Measurements from ENCODE around the gene CD44. TPM values are rescaled to one million over a fixed set of nuclear protein-coding genes. Genes with fewer than 3 reads are reported as not detected.

The CD44 gene
- polyA plus RNA-seq, 2 of the 4 experiments (the other 2 are of a cell fraction): 309 to 585 TPM

- TF ChIP-seq USF2 (IDR thresholded peaks at IDR 0.05) (no peak), NFE2L2 (conservative IDR thresholded peaks at IDR 0.05; ENCODE audit: low read length) (no peak), ESRRA (IDR thresholded peaks at IDR 0.05; ENCODE audit: borderline replicate concordance, low read length) (no peak), ZFP36 (IDR thresholded peaks at IDR 0.05; ENCODE audit: borderline replicate concordance, partially characterized antibody) (no peak), RARB (CRISPR knock-in tag; IDR thresholded peaks at IDR 0.05) (no peak), MAFK (IDR thresholded peaks at IDR 0.05; ENCODE audit: partially characterized antibody) (no peak), GATA3 (IDR thresholded peaks at IDR 0.05; ENCODE audit: borderline replicate concordance) (no peak), HEYL (CRISPR knock-in tag; IDR thresholded peaks at IDR 0.05) (no peak), CBX8 (IDR thresholded peaks at IDR 0.05) (no peak; the same call in 1 of the 2 replicates)
Observed at GRCh38 chr11:35259529-35259928, 120.6 kb downstream of the CD44 start (continued).

GRCh38 chr11:35260342-35260985, 121.5 kb downstream of the CD44 start:
- FAIRE-seq (peak; percentile 78), DNase-seq (ENCODE audit: low read depth in 1 of 2, low spot score in 1 of 2) (peak; percentile 30 to 69), ATAC-seq (peak; percentile 91 to 95)
- no peaks in the 10 kb centered on the region for H3K9me3 ChIP-seq
- peaks cover 16% of the 10 kb centered on the region for H3K4me1 ChIP-seq
- WGBS (ENCODE audit: missing lambda C conversion rate): 4% methylated on average over 10 of the region's 10 CpGs
- peak overlapping the region; percentile 81 for H3K4me2 ChIP-seq
- peak overlapping the region in 1 of 2 experiments; percentile 64; a peak in 3 of 6 replicates for H3K27ac ChIP-seq
- POLR2A ChIA-PET: no interaction called here
- CTCF ChIA-PET: interaction anchor here (1.0 to 1.9 kb wide), 4 partner anchors 10 to 252 kb away, joined by 3 to 4 read pairs (median 3); no protein-coding TSS in a partner anchor
- TF ChIP-seq GATA3 (IDR thresholded peaks at IDR 0.05; ENCODE audit: borderline replicate concordance): peak; percentile 31; the same call in 1 of the 2 replicates
- TF ChIP-seq RARB (CRISPR knock-in tag; IDR thresholded peaks at IDR 0.05): no peak
- no peak for TF ChIP-seq CEBPB (IDR thresholded peaks at IDR 0.05)
- peak; percentile 61 for TF ChIP-seq JUNB (IDR thresholded peaks at IDR 0.05)
- no peak for TF ChIP-seq MAX (IDR thresholded peaks at IDR 0.05)
- no peak for TF ChIP-seq FOSL2 (IDR thresholded peaks at IDR 0.05)
- TF ChIP-seq FOSL2 (CRISPR knock-in tag; IDR thresholded peaks at IDR 0.05): peak; percentile 79
- no peak for TF ChIP-seq CBX2 (IDR thresholded peaks at IDR 0.05; ENCODE audit: borderline replicate concordance, low read depth)
- H3K4me3 ChIP-seq: peak overlapping the region; percentile 12; the same call in 2 of the 3 replicates

- TF ChIP-seq ZSCAN20 (CRISPR knock-in tag; IDR thresholded peaks at IDR 0.05) (no peak), RAD21 (conservative IDR thresholded peaks at IDR 0.05 in 1 of 2, IDR thresholded peaks at IDR 0.05 in 1 of 2) (peak in 1 of 2 experiments; percentile 18; a peak in 1 of 5 replicates)
- FAIRE-seq: peak; percentile 46
- ChIA-PET CTCF (interaction anchor here (0.6 to 1.9 kb wide), 6 partner anchors 10 to 252 kb away, joined by 3 to 4 read pairs (median 3); no protein-coding TSS in a partner anchor), POLR2A (no interaction called here)
- WGBS (ENCODE audit: missing lambda C conversion rate): 66% methylated on average over 1 of the region's 1 CpG
- Histone ChIP-seq H3K4me1 (peaks cover 16% of the 10 kb centered on the region), H3K4me2 (peak overlapping the region; percentile 81), H3K27ac (no peak overlapping the region; a peak in 1 of 6 replicates), H3K4me3 (no peak overlapping the region), H3K9me3 (no peaks in the 10 kb centered on the region)
- no peak for DNase-seq (ENCODE audit: low read depth in 1 of 2, low spot score in 1 of 2)
- ATAC-seq: peak; percentile 49 to 50; a peak in 3 of 6 replicates
Observed at GRCh38 chr11:35261197-35261596, 122.2 kb downstream of the CD44 start.

GRCh38 chr11:35262056-35262455, 123.1 kb downstream of the CD44 start:
- CTCF ChIA-PET: interaction anchor here (1.0 kb wide), 1 partner anchor 18 kb away, joined by 3 read pairs; no protein-coding TSS in a partner anchor

GRCh38 chr11:35262735-35263134, 123.8 kb downstream of the CD44 start:
- ChIA-PET CTCF (interaction anchor here (0.6 to 1.0 kb wide), 2 partner anchors 18 to 291 kb away, joined by 3 read pairs; no protein-coding TSS in a partner anchor), POLR2A (no interaction called here)
- ATAC-seq (no peak), FAIRE-seq (no peak), DNase-seq (ENCODE audit: low read depth in 1 of 2, low spot score in 1 of 2) (no peak)
- H3K4me2 ChIP-seq: no peak overlapping the region
- TF ChIP-seq REST (IDR thresholded peaks at IDR 0.05) (peak; percentile 55; the same call in 1 of the 2 replicates), POLR2A (IDR thresholded peaks at IDR 0.05; ENCODE audit: low read length) (no peak)
- peaks cover 16% of the 10 kb centered on the region for H3K4me1 ChIP-seq
- H3K4me3 ChIP-seq: no peak overlapping the region
- no peak overlapping the region for H3K27ac ChIP-seq
- no peaks in the 10 kb centered on the region for H3K9me3 ChIP-seq

More at GRCh38 chr11:35262056-35262455, 123.1 kb downstream of the CD44 start:
- POLR2A ChIA-PET: no interaction called here
- DNase-seq (ENCODE audit: low read depth in 1 of 2, low spot score in 1 of 2) (no peak), FAIRE-seq (no peak), ATAC-seq (no peak)
- WGBS (ENCODE audit: missing lambda C conversion rate): 86% methylated on average over 3 of the region's 3 CpGs
- no peak overlapping the region for H3K27ac ChIP-seq
- H3K4me3 ChIP-seq: no peak overlapping the region
- no peak overlapping the region for H3K4me2 ChIP-seq
- no peaks in the 10 kb centered on the region for H3K9me3 ChIP-seq
- H3K4me1 ChIP-seq: peaks cover 16% of the 10 kb centered on the region
- no peak for TF ChIP-seq RCOR1 (IDR thresholded peaks at IDR 0.05; ENCODE audit: low read depth, low read length)

Data from A549 (cell line).